ENCODE measurements around the gene GID8.
"Not testable (repeated sequence)": the region's sequence is repeated elsewhere in the genome, so short reads cannot be mapped to it uniquely, and the experiment has no call there.

DNA sequence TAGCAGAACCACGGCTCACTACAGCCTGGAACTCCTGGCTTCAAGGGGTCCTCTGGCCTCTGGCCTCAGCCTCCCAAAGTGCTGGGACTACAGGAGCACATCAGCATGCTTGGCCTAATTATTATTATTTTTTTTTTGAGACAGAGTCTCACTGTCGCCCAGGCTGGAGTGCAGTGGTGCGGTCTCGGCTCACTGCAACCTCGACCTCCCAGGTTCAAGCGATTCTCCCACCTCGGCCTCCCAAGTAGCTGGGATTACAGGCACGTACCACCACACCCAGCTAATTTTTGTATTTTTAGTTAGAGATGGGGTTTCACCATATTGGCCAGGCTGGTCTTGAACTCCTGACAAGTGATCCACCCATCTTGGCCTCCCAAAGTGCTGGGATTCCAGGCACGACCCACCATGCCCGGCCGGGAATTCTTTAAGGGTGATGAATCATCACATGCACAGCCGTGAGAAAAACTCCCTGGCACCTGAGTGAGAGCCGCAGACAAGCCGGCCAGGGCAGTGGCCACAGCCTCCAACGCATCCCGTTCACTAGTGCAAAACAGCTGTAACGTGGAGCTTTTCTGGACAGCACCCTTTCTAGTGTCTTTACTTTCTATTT is 14.8 kb upstream of the GID8 start:
- not testable (repeated sequence) for TF ChIP-seq PCBP1 (IDR thresholded peaks at IDR 0.05; ENCODE audit: low read depth, low read length, poor library complexity, severe bottlenecking); SMARCC2 (IDR thresholded peaks at IDR 0.05; ENCODE audit: low read depth); RCOR1 (IDR thresholded peaks at IDR 0.05; ENCODE audit: borderline replicate concordance in 1 of 2, low read depth in 2 of 2, low read length in 2 of 2); ZNF282 (CRISPR knock-in tag; IDR thresholded peaks at IDR 0.05); CHD2 (IDR thresholded peaks at IDR 0.05; ENCODE audit: low read depth, low read length); ZFPM2 (CRISPR knock-in tag; IDR thresholded peaks at IDR 0.05); GATAD2B (IDR thresholded peaks at IDR 0.05; ENCODE audit: borderline replicate concordance); PHF20 (IDR thresholded peaks at IDR 0.05; ENCODE audit: partially characterized antibody); SOX6 (IDR thresholded peaks at IDR 0.05); ZNF12 (CRISPR knock-in tag; IDR thresholded peaks at IDR 0.05); BRCA1 (IDR thresholded peaks at IDR 0.05); BRCA1 (CRISPR knock-in tag; IDR thresholded peaks at IDR 0.05)
- TF ChIP-seq, protein P1, sequence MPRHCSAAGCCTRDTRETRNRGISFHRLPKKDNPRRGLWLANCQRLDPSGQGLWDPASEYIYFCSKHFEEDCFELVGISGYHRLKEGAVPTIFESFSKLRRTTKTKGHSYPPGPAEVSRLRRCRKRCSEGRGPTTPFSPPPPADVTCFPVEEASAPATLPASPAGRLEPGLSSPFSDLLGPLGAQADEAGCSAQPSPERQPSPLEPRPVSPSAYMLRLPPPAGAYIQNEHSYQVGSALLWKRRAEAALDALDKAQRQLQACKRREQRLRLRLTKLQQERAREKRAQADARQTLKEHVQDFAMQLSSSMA (CRISPR knock-in tag; IDR thresholded peaks at IDR 0.05), result not testable (repeated sequence)
- TF ChIP-seq, protein P2, sequence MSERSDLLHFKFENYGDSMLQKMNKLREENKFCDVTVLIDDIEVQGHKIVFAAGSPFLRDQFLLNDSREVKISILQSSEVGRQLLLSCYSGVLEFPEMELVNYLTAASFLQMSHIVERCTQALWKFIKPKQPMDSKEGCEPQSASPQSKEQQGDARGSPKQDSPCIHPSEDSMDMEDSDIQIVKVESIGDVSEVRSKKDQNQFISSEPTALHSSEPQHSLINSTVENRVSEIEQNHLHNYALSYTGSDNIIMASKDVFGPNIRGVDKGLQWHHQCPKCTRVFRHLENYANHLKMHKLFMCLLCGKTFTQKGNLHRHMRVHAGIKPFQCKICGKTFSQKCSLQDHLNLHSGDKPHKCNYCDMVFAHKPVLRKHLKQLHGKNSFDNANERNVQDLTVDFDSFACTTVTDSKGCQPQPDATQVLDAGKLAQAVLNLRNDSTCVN (CRISPR knock-in tag; IDR thresholded peaks at IDR 0.05), result not testable (repeated sequence)
- TF ChIP-seq, protein P3, sequence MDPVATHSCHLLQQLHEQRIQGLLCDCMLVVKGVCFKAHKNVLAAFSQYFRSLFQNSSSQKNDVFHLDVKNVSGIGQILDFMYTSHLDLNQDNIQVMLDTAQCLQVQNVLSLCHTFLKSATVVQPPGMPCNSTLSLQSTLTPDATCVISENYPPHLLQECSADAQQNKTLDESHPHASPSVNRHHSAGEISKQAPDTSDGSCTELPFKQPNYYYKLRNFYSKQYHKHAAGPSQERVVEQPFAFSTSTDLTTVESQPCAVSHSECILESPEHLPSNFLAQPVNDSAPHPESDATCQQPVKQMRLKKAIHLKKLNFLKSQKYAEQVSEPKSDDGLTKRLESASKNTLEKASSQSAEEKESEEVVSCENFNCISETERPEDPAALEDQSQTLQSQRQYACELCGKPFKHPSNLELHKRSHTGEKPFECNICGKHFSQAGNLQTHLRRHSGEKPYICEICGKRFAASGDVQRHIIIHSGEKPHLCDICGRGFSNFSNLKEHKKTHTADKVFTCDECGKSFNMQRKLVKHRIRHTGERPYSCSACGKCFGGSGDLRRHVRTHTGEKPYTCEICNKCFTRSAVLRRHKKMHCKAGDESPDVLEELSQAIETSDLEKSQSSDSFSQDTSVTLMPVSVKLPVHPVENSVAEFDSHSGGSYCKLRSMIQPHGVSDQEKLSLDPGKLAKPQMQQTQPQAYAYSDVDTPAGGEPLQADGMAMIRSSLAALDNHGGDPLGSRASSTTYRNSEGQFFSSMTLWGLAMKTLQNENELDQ (CRISPR knock-in tag; IDR thresholded peaks at IDR 0.05; ENCODE audit: borderline replicate concordance), result not testable (repeated sequence)
